HEK293T (cell line): ENCODE results near the gene ABHD12.

ENCODE experiments used
- SP1 ChIP-seq: fragments of 450-650 bp; IDR thresholded peaks from 2 replicates; pipeline ENCODE4 v1.6.1; 2017
- ZNF384 ChIP-seq: fragments of 450-650 bp; IDR thresholded peaks from 2 replicates; pipeline ENCODE4 v1.6.1; 2016

DNA sequence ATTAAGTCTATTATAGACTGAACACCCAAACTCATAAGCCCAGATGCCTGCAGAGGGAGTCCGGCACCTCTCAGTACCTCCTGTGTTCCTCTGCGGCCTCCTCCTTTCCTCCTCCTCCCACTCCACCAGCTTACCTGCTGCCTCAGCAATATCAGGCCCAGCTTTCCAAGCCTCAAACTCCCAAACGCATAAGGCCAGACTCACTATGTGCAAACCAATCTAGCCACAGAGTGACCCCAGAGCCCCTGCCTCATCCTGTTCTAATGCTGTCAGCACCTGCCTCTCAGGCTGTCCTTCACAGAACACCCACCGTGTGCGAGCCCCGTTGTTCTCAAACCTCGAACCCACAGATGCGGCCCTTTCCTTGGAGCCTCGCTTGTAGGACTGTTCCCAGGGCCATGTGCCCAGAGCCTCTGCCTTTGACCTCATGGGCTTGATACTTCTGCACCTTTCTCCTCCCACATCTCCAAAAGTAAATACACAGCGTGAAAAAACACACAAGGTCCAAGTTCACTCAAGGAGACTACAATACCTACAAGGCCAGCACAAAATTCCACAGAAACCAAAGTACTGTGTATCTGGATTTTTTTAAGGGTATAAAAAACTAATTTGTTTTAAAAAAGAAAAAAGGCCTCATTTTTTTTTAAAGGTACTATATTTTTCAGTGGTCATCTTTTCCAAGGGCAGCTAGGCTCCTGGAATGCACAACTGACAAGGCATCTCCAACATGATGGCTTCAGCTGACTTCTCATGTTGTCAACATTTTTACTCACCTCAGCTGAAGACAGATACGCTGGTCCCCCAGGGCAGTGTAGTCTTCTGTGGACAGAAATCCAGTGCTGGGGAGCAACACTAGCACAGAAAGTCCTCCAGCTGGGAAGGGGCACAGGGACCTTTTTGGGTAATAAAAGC, 52.3 kb downstream of the ABHD12 start:
- TF ChIP-seq SP1 (no peak), ZNF384 (no peak)
